Kidney tubule cell (primary cell): Measurements from ENCODE around the gene CTSA.
"Not testable (repeated sequence)": the region's sequence is repeated elsewhere in the genome, so short reads cannot be mapped to it uniquely, and the experiment has no call there.

Experiments used
- DNase-seq: peaks from one replicate; pipeline ENCODE4 v3.0.0-alpha.2; 2018; ENCODE audit warnings: low spot score

Gene CTSA

GRCh38 chr20:45866454-45866853 lies 24.7 kb upstream of the CTSA start:
- DNase-seq: no peak

- DNase-seq: no peak
Observed at GRCh38 chr20:45867136-45867818, 23.9 kb upstream of the CTSA start.

- peak; percentile 74 for DNase-seq
Observed at GRCh38 chr20:45867819-45868176, 23.3 kb upstream of the CTSA start.

- no peak for DNase-seq
Observed at GRCh38 chr20:45872626-45873025, 18.5 kb upstream of the CTSA start.

- no peak for DNase-seq
Observed at GRCh38 chr20:45873409-45874103, 17.6 kb upstream of the CTSA start.

- DNase-seq: not testable (repeated sequence)
Observed at GRCh38 chr20:45874104-45874481, 17.0 kb upstream of the CTSA start.

GRCh38 chr20:45874576-45874975 lies 16.6 kb upstream of the CTSA start:
- no peak for DNase-seq

GRCh38 chr20:45878076-45878761 lies 12.9 kb upstream of the CTSA start:
- no peak for DNase-seq

GRCh38 chr20:45880988-45881788 lies 9.9 kb upstream of the CTSA start, which contains the start of gene ZSWIM1:
TSS of gene ZSWIM1 (plus strand) at chr20:45881227. CDS start at chr20:45882593, 1,366 bp downstream.
- DNase-seq: peak; percentile 99

GRCh38 chr20:45882469-45883099 lies 8.6 kb upstream of the CTSA start:
- DNase-seq: no peak

- no peak for DNase-seq
Observed at GRCh38 chr20:45883100-45883469, 8.1 kb upstream of the CTSA start.

GRCh38 chr20:45886590-45887345 lies 4.4 kb upstream of the CTSA start:
- no peak for DNase-seq

- DNase-seq: no peak
Observed at GRCh38 chr20:45887346-45887715, 3.8 kb upstream of the CTSA start, which contains the start of gene SPATA25. TSS of gene SPATA25 (minus strand) at chr20:45887622. CDS start at chr20:45887590, 32 bp downstream.

- no peak for DNase-seq
Observed at GRCh38 chr20:45888681-45889080, 2.5 kb upstream of the CTSA start.

- peak; percentile 72 for DNase-seq
Observed at GRCh38 chr20:45890077-45890984, 804 bp upstream of the CTSA start.

- DNase-seq: peak; percentile 65
Observed at GRCh38 chr20:45892049-45892825, 1.1 kb downstream of the CTSA start.

- no peak for DNase-seq
Observed at GRCh38 chr20:45892828-45893500, 1.8 kb downstream of the CTSA start.

GRCh38 chr20:45893831-45894230 lies 2.7 kb downstream of the CTSA start:
- peak; percentile 24 for DNase-seq

- DNase-seq: no peak
Observed at GRCh38 chr20:45894797-45895196, 3.7 kb downstream of the CTSA start.
